Esophagus muscularis mucosa (tissue), 4 donors: ENCODE data around the gene KCNQ5. TPM values are rescaled to one million over a fixed set of nuclear protein-coding genes. Genes with fewer than 3 reads are reported as not detected.

Experiments used
- DNase-seq: peaks from one replicate; pipeline ENCODE4 v3.0.0-alpha.2; 2017; ENCODE audit errors: extremely low spot score
- H3K27ac ChIP-seq, 4 donors: fragments of 200-600 bp; sonication (generic); replicated peaks in 1 of 4; 1 replicate in 3 of 4; 2 replicates in 1 of 4; pipeline ENCODE4 v1.5.1; 2016 to 2019; ENCODE audit warnings: mild to moderate bottlenecking in 1 of 4
- H3K27me3 ChIP-seq, 4 donors: fragments of 200-600 bp; sonication (generic); one replicate each; pipeline versions ENCODE4 v1.5.1 to v1.6.0; 2016 to 2019
- H3K36me3 ChIP-seq, 4 donors: fragments of 200-600 bp; sonication (generic); one replicate each; pipeline ENCODE4 v1.5.1; 2016 to 2019
- H3K4me1 ChIP-seq, 4 donors: fragments of 200-600 bp; sonication (generic); one replicate each; pipeline ENCODE4 v1.5.1; 2016 to 2019
- H3K4me3 ChIP-seq, 4 donors: fragments of 200-600 bp; sonication (generic); 1 replicate in 2 of 4; 2 replicates in 2 of 4; pipeline ENCODE4 v1.5.1; 2016 to 2019; ENCODE audit warnings: mild to moderate bottlenecking in 4 of 4, moderate library complexity in 1 of 4
- H3K9me3 ChIP-seq, 4 donors: fragments of 200-600 bp; sonication (generic); 1 replicate in 3 of 4; 2 replicates in 1 of 4; pipeline ENCODE4 v1.5.1; 2016 to 2019
- CTCF ChIP-seq, 3 experiments: fragments of 200-600 bp in 2 of 3; fragments of 450-650 bp in 1 of 3; sonication (generic) in 2 of 3; IDR thresholded peaks; one replicate each; pipeline ENCODE4 v1.5.1; 2017 to 2019; ENCODE audit warnings: antibody characterized with exemption in 3 of 3, mild to moderate bottlenecking in 2 of 3, moderate library complexity in 1 of 3
- EP300 ChIP-seq: sonication (generic); formaldehyde crosslinking; IDR thresholded peaks from one replicate; pipeline ENCODE4 v1.6.1; 2017; ENCODE audit warnings: antibody characterized with exemption
- POLR2A ChIP-seq: fragments of 450-650 bp; IDR thresholded peaks from one replicate; pipeline ENCODE4 v1.6.1; 2017; ENCODE audit warnings: antibody characterized with exemption, moderate library complexity, mild to moderate bottlenecking, low read depth
- POLR2AphosphoS5 ChIP-seq, 2 donors: sonication (generic); formaldehyde crosslinking; IDR thresholded peaks; one replicate each; pipeline ENCODE4 v1.6.1; 2017; ENCODE audit warnings: antibody characterized with exemption in 2 of 2
- WGBS: methylation state at CpG from one replicate; pipeline ENCODE4 v1.1.5; 2018; 5-methylcytosine and 5-hydroxymethylcytosine counted together
- intact Hi-C: fragments of 100-400 bp; cut with DNase I; formaldehyde crosslinking; loops from one replicate; pipeline ENCODE4 v1.15.1; 2023
- total RNA-seq, 4 donors: library from RNA; depleted of rRNA; stranded (reverse); fragments of >200 nt; gene quantifications; one replicate each; pipeline versions ENCODE4 v1.1.0 to v1.2.1, GENCODE V29; 2016

KCNQ5 gene
- total RNA-seq, 4 donors from 2014 or later, result 1.2 to 2.2 (median 1.8) TPM

DNA sequence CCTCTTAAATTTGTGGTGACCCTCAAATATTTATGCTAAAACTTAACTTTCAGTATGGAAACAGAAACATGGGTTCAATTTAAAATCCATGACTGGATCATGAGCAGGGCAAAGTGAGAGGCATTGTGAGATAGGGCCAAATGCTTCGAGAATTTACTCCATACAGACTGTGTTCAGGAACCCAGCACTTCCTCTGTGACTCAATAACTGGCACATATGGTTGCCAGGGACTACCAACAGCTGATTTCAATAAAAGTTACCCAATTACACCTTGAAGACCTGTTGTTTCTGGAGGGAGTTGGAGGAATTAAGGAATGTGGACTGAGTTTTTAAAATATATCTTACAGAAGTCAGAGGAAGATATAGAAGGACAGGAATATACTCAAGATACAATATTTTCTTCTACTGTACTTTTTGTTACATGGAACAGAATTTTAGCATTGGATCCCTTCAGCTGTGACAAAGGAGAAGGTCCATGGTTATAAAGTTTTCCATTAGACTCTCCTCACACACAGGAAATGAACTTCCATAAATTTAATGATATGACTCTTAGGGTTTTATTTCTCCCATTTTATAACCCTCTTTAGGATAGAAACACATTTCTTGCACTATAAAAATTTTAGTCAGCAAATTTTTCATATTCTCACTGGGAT lies 344.9 kb downstream of the KCNQ5 start:
- DNase-seq, result no peak
- WGBS, result 68% methylated on average over 1 of the region's 1 CpG
- H3K9me3 ChIP-seq, result no peaks in the 10 kb centered on the region
- TF ChIP-seq POLR2AphosphoS5 (IDR thresholded peaks at IDR 0.05) (no peak), EP300 (no peak), POLR2A (no peak), CTCF (IDR thresholded peaks at IDR 0.05) (no peak)
- no peak overlapping the region for H3K4me3 ChIP-seq
- no peak overlapping the region for H3K27ac ChIP-seq
- no peaks in the 10 kb centered on the region for H3K4me1 ChIP-seq
- intact Hi-C loops, result loop anchor here (10.0 kb wide), 1 partner anchor 202 kb away; no protein-coding TSS in a partner anchor
- no peaks in the 10 kb centered on the region for H3K27me3 ChIP-seq
- H3K36me3 ChIP-seq, result no peaks in the 10 kb centered on the region

GRCh38 chr6:72967329-72967728 lies 345.5 kb downstream of the KCNQ5 start:
- 87% methylated on average over 1 of the region's 1 CpG for WGBS
- TF ChIP-seq CTCF (IDR thresholded peaks at IDR 0.05), result no peak
- TF ChIP-seq POLR2AphosphoS5 (IDR thresholded peaks at IDR 0.05), result no peak
- no peak for TF ChIP-seq POLR2A
- TF ChIP-seq EP300, result no peak
- Histone ChIP-seq H3K27me3 (no peaks in the 10 kb centered on the region), H3K9me3 (no peaks in the 10 kb centered on the region), H3K36me3 (no peaks in the 10 kb centered on the region), H3K4me1 (no peaks in the 10 kb centered on the region), H3K27ac (no peak overlapping the region), H3K4me3 (no peak overlapping the region)
- no peak for DNase-seq
- intact Hi-C loops, result loop anchor here (10.0 kb wide), 1 partner anchor 203 kb away; no protein-coding TSS in a partner anchor

- Histone ChIP-seq H3K27me3 (no peaks in the 10 kb centered on the region), H3K4me3 (no peak overlapping the region), H3K9me3 (no peaks in the 10 kb centered on the region), H3K4me1 (no peaks in the 10 kb centered on the region), H3K36me3 (no peaks in the 10 kb centered on the region), H3K27ac (no peak overlapping the region)
- WGBS, result 78% methylated on average over 1 of the region's 1 CpG
- TF ChIP-seq EP300, result no peak
- intact Hi-C loops, result loop anchor here (10.0 kb wide), 1 partner anchor 204 kb away; no protein-coding TSS in a partner anchor
- DNase-seq, result no peak
Measured at GRCh38 chr6:72968704-72969103, 346.8 kb downstream of the KCNQ5 start.

DNA sequence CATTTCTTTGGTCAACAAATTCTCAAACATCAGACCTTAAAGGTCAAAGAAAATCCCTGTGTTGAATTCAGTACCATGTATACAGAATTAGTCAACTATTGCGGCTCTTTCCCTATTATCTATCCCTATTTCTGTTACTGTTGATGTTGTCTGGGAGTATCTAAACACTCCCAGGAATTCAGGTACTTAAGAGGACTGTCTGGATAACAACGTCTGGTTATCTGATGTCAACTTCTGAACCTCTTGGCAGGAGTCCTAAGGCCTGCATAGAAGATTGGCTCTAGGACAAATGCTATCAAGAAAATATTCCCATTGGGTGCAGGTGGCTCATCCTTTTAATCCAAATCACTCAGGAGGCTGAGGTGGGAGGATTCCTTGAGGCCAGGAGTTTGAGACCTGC lies 347.8 kb downstream of the KCNQ5 start:
- no peak for DNase-seq
- Histone ChIP-seq H3K27ac (no peak overlapping the region), H3K27me3 (no peaks in the 10 kb centered on the region), H3K9me3 (no peaks in the 10 kb centered on the region), H3K4me3 (no peak overlapping the region), H3K4me1 (peaks cover 0 to 4% (median 0%) of the 10 kb centered on the region in 4 donors), H3K36me3 (no peaks in the 10 kb centered on the region)
- TF ChIP-seq POLR2A, result no peak
- no peak for TF ChIP-seq POLR2AphosphoS5 (IDR thresholded peaks at IDR 0.05)
- TF ChIP-seq CTCF (IDR thresholded peaks at IDR 0.05), result no peak
- no peak for TF ChIP-seq EP300
- intact Hi-C loops, result loop anchor here (10.0 kb wide), 1 partner anchor 205 kb away; no protein-coding TSS in a partner anchor
- 70% methylated on average over 2 of the region's 2 CpGs for WGBS

DNA sequence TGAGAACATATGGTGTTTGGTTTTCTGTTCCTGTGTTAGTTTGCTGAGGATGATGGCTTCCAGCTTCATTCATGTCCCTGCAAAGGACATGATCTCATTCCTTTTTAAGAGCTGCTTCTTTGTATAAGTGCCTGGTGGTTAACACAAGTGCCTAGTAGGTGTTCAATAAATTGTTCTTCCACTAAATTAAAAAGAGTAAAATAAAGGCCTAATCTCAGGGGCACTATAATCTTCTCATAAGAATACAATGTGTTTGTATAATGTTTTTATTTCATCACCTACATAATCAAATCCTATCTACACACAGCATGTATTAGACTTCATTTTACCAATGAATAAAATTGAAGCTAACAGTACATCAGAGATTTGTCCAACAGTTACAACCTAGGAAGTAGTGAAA lies 350.7 kb downstream of the KCNQ5 start:
- Histone ChIP-seq H3K27ac (no peak overlapping the region), H3K9me3 (no peaks in the 10 kb centered on the region), H3K4me1 (peaks cover 0 to 29% (median 15%) of the 10 kb centered on the region in 4 donors), H3K27me3 (no peaks in the 10 kb centered on the region), H3K4me3 (no peak overlapping the region), H3K36me3 (no peaks in the 10 kb centered on the region)
- intact Hi-C loops, result no loop called here
- no peak for DNase-seq
- TF ChIP-seq POLR2A, result no peak
- no peak for TF ChIP-seq EP300
- no peak for TF ChIP-seq CTCF (IDR thresholded peaks at IDR 0.05)
- TF ChIP-seq POLR2AphosphoS5 (IDR thresholded peaks at IDR 0.05), result no peak
